WTC11 (cell line): ENCODE data around the gene PHACTR3. TPM values are rescaled to one million over a fixed set of nuclear protein-coding genes. Genes with fewer than 3 reads are reported as not detected.

ENCODE experiments used
- ATAC-seq: fragments of 200-7000 bp; cut with Tn5 transposase; 2 replicates; pipeline ENCODE4 v1.10.0; 2021; ENCODE audit warnings: mild to moderate bottlenecking, moderate library complexity
- CTCF ChIA-PET: fragments of 300-600 bp; sonication (Branson Sonifier 250); formaldehyde crosslinking; loops from one replicate; lab custom pipeline; 2021; ENCODE audit warnings: antibody characterized with exemption; lab: Charles Lee
- POLR2A ChIA-PET: fragments of 350-600 bp; sonication (Branson Sonifier 250); formaldehyde crosslinking; loops from one replicate; lab custom pipeline; 2021; ENCODE audit warnings: antibody characterized with exemption; lab: Charles Lee
- DNase-seq: peaks from one replicate; pipeline ENCODE4 v3.0.0; 2021; ENCODE audit warnings: low spot score
- H3K27ac Mint-ChIP-seq: 2 replicates; pipeline ENCODE4 v1.8.0; 2021; ENCODE audit warnings: mixed read lengths
- H3K27me3 Mint-ChIP-seq: 2 replicates; pipeline ENCODE4 v1.8.0; 2021; ENCODE audit warnings: low read depth, mild to moderate bottlenecking, moderate library complexity, mixed read lengths
- H3K36me3 Mint-ChIP-seq: 2 replicates; pipeline ENCODE4 v1.8.0; 2021; ENCODE audit warnings: mixed read lengths
- H3K4me1 Mint-ChIP-seq: 2 replicates; pipeline ENCODE4 v1.8.0; 2022; ENCODE audit warnings: mixed read lengths
- H3K4me3 Mint-ChIP-seq: 2 replicates; pipeline ENCODE4 v1.8.0; 2021; ENCODE audit warnings: mild to moderate bottlenecking, moderate library complexity, mixed read lengths
- H3K9me3 Mint-ChIP-seq: 2 replicates; pipeline ENCODE4 v1.8.0; 2021; ENCODE audit warnings: mixed read lengths
- AFF4 ChIP-seq: sonication (generic); formaldehyde crosslinking; IDR thresholded peaks from 2 replicates; pipeline ENCODE4 v1.8.1; 2023; ENCODE audit warnings: mild to moderate bottlenecking, missing genetic modification reagents, borderline replicate concordance
- ATF1 ChIP-seq: sonication (generic); formaldehyde crosslinking; IDR thresholded peaks from 2 replicates; pipeline ENCODE4 v1.8.1; 2023; ENCODE audit warnings: mild to moderate bottlenecking, moderate library complexity, missing genetic modification reagents
- KAT7 ChIP-seq: sonication (generic); formaldehyde crosslinking; IDR thresholded peaks from 2 replicates; pipeline ENCODE4 v1.8.1; 2023; ENCODE audit warnings: missing genetic modification reagents, mild to moderate bottlenecking, borderline replicate concordance
- MYBL2 ChIP-seq: sonication (generic); formaldehyde crosslinking; IDR thresholded peaks from 2 replicates; pipeline ENCODE4 v1.8.1; 2023; ENCODE audit warnings: mild to moderate bottlenecking, moderate library complexity, missing genetic modification reagents
- NFE2L1 ChIP-seq: sonication (generic); formaldehyde crosslinking; IDR thresholded peaks from 2 replicates; pipeline ENCODE4 v1.8.1; 2023; ENCODE audit warnings: missing genetic modification reagents
- NR1H2 ChIP-seq: sonication (generic); formaldehyde crosslinking; IDR thresholded peaks from 2 replicates; pipeline ENCODE4 v1.9.0; 2021; ENCODE audit warnings: mild to moderate bottlenecking, moderate library complexity, missing genetic modification reagents
- NR3C1 ChIP-seq: sonication (generic); formaldehyde crosslinking; conservative IDR thresholded peaks from 2 replicates; pipeline ENCODE4 v1.8.1; 2023; ENCODE audit warnings: low read depth, mild to moderate bottlenecking, missing genetic modification reagents
- RELA ChIP-seq: sonication (generic); formaldehyde crosslinking; IDR thresholded peaks from 2 replicates; pipeline ENCODE4 v1.8.1; 2022; ENCODE audit warnings: missing genetic modification reagents, mild to moderate bottlenecking, borderline replicate concordance
- SMAD3 ChIP-seq: sonication (generic); formaldehyde crosslinking; IDR thresholded peaks from 2 replicates; pipeline ENCODE4 v1.8.0; 2022; ENCODE audit warnings: missing genetic modification reagents, mild to moderate bottlenecking, borderline replicate concordance
- STAT6 ChIP-seq: sonication (generic); formaldehyde crosslinking; conservative IDR thresholded peaks from 2 replicates; pipeline ENCODE4 v1.8.1; 2023; ENCODE audit warnings: mild to moderate bottlenecking, low read depth, missing genetic modification reagents, moderate library complexity
- TEAD1 ChIP-seq: sonication (generic); formaldehyde crosslinking; IDR thresholded peaks from 2 replicates; pipeline ENCODE4 v1.8.0; 2022; ENCODE audit warnings: mild to moderate bottlenecking, missing genetic modification reagents
- TEAD4 ChIP-seq: sonication (generic); formaldehyde crosslinking; IDR thresholded peaks from 2 replicates; pipeline ENCODE4 v1.8.0; 2022; ENCODE audit warnings: mild to moderate bottlenecking, missing genetic modification reagents
- ZNF121 ChIP-seq: sonication (generic); formaldehyde crosslinking; IDR thresholded peaks from 2 replicates; pipeline ENCODE4 v1.8.0; 2023; ENCODE audit warnings: missing genetic modification reagents
- ZNF396 ChIP-seq: fragments of 250-450 bp; sonication (Bioruptor Pico); IDR thresholded peaks from 2 replicates; pipeline ENCODE4 v1.8.0; 2021; ENCODE audit warnings: mild to moderate bottlenecking, moderate library complexity, borderline replicate concordance
- ZNF416 ChIP-seq: fragments of 250-450 bp; sonication (Bioruptor Pico); IDR thresholded peaks from 2 replicates; pipeline ENCODE4 v1.9.0; 2021; ENCODE audit warnings: mild to moderate bottlenecking, inconsistent platforms
- ZNF671 ChIP-seq: fragments of 250-450 bp; sonication (Bioruptor Pico); IDR thresholded peaks from 2 replicates; pipeline ENCODE4 v1.8.0; 2021; ENCODE audit warnings: mild to moderate bottlenecking
- total RNA-seq: library from RNA; stranded (reverse); gene quantifications from 3 replicates; pipeline ENCODE4 v1.2.3, GENCODE V29; 2021
- TF ChIP-seq, protein P1 (sequence below): sonication (generic); formaldehyde crosslinking; IDR thresholded peaks from 2 replicates; pipeline ENCODE4 v1.8.1; 2023; ENCODE audit warnings: mild to moderate bottlenecking, missing genetic modification reagents, moderate library complexity
- TF ChIP-seq, protein P2 (sequence below): sonication (generic); formaldehyde crosslinking; IDR thresholded peaks from 2 replicates; pipeline ENCODE4 v1.8.0; 2022; ENCODE audit warnings: mild to moderate bottlenecking, missing genetic modification reagents
- TF ChIP-seq, protein P3 (sequence below): fragments of 250-450 bp; sonication (Bioruptor Pico); IDR thresholded peaks from 2 replicates; pipeline ENCODE4 v1.9.0; 2021; ENCODE audit warnings: mild to moderate bottlenecking
- TF ChIP-seq, protein P4 (sequence below): sonication (generic); formaldehyde crosslinking; IDR thresholded peaks from 2 replicates; pipeline ENCODE4 v1.8.1; 2023; ENCODE audit warnings: mild to moderate bottlenecking, missing genetic modification reagents, moderate library complexity
- TF ChIP-seq, protein P5 (sequence below): sonication (generic); formaldehyde crosslinking; IDR thresholded peaks from 2 replicates; pipeline ENCODE4 v1.8.1; 2022; ENCODE audit warnings: mild to moderate bottlenecking, moderate library complexity, missing genetic modification reagents

Gene PHACTR3
- total RNA-seq, 1 experiment from 2014 or later, result 0.28 TPM

DNA sequence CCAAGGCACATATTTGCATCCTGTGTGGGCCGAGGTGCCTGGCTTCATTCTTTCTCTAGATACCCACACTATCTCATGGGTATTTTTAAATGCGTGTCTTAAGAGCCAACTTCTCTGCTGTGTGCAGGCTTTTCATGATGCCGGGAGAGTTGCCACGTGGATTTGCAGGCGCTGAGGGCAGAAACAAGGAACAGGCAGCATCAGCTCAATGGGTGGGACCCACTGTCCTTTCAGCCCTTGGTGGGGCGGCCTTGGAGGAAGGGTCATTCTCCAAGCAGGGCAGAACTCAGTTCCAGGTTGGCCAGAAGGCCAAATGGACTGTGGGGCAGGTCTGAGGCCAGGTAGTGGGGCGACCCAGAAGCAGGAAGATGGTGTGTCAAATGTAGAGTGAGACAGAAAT, 84.7 kb downstream of the PHACTR3 start (continued):
- TF ChIP-seq, protein P1, sequence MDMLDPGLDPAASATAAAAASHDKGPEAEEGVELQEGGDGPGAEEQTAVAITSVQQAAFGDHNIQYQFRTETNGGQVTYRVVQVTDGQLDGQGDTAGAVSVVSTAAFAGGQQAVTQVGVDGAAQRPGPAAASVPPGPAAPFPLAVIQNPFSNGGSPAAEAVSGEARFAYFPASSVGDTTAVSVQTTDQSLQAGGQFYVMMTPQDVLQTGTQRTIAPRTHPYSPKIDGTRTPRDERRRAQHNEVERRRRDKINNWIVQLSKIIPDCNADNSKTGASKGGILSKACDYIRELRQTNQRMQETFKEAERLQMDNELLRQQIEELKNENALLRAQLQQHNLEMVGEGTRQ (CRISPR knock-in tag), result no peak
- no peak for TF ChIP-seq RELA

GRCh38 chr20:59690101-59690500, 85.8 kb downstream of the PHACTR3 start:
- Mint-ChIP-seq H3K27ac (no peak overlapping the region), H3K36me3 (no peaks in the 10 kb centered on the region), H3K4me3 (no peak overlapping the region), H3K4me1 (no peaks in the 10 kb centered on the region), H3K9me3 (peaks cover 16% of the 10 kb centered on the region), H3K27me3 (peaks cover 24% of the 10 kb centered on the region)
- ATAC-seq (no peak), DNase-seq (no peak)
- TF ChIP-seq, protein P2, sequence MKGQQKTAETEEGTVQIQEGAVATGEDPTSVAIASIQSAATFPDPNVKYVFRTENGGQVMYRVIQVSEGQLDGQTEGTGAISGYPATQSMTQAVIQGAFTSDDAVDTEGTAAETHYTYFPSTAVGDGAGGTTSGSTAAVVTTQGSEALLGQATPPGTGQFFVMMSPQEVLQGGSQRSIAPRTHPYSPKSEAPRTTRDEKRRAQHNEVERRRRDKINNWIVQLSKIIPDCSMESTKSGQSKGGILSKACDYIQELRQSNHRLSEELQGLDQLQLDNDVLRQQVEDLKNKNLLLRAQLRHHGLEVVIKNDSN (CRISPR knock-in tag), result no peak
- TF ChIP-seq NR3C1 (CRISPR knock-in tag) (no peak), STAT6 (CRISPR knock-in tag) (no peak), ZNF396 (no peak), NFE2L1 (CRISPR knock-in tag) (no peak), SMAD3 (CRISPR knock-in tag) (no peak), TEAD1 (CRISPR knock-in tag) (no peak), MYBL2 (CRISPR knock-in tag) (no peak), TEAD4 (CRISPR knock-in tag) (no peak), KAT7 (CRISPR knock-in tag) (no peak), ZNF416 (no peak), ATF1 (CRISPR knock-in tag) (no peak), ZNF671 (no peak), AFF4 (CRISPR knock-in tag) (no peak), NR1H2 (no peak), ZNF121 (CRISPR knock-in tag) (no peak), RELA (no peak)
- TF ChIP-seq, protein P3, sequence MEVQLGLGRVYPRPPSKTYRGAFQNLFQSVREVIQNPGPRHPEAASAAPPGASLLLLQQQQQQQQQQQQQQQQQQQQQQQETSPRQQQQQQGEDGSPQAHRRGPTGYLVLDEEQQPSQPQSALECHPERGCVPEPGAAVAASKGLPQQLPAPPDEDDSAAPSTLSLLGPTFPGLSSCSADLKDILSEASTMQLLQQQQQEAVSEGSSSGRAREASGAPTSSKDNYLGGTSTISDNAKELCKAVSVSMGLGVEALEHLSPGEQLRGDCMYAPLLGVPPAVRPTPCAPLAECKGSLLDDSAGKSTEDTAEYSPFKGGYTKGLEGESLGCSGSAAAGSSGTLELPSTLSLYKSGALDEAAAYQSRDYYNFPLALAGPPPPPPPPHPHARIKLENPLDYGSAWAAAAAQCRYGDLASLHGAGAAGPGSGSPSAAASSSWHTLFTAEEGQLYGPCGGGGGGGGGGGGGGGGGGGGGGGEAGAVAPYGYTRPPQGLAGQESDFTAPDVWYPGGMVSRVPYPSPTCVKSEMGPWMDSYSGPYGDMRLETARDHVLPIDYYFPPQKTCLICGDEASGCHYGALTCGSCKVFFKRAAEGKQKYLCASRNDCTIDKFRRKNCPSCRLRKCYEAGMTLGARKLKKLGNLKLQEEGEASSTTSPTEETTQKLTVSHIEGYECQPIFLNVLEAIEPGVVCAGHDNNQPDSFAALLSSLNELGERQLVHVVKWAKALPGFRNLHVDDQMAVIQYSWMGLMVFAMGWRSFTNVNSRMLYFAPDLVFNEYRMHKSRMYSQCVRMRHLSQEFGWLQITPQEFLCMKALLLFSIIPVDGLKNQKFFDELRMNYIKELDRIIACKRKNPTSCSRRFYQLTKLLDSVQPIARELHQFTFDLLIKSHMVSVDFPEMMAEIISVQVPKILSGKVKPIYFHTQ (CRISPR knock-in tag), result no peak
- TF ChIP-seq, protein P4, sequence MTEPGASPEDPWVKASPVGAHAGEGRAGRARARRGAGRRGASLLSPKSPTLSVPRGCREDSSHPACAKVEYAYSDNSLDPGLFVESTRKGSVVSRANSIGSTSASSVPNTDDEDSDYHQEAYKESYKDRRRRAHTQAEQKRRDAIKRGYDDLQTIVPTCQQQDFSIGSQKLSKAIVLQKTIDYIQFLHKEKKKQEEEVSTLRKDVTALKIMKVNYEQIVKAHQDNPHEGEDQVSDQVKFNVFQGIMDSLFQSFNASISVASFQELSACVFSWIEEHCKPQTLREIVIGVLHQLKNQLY (CRISPR knock-in tag), result no peak
- TF ChIP-seq, protein P5, sequence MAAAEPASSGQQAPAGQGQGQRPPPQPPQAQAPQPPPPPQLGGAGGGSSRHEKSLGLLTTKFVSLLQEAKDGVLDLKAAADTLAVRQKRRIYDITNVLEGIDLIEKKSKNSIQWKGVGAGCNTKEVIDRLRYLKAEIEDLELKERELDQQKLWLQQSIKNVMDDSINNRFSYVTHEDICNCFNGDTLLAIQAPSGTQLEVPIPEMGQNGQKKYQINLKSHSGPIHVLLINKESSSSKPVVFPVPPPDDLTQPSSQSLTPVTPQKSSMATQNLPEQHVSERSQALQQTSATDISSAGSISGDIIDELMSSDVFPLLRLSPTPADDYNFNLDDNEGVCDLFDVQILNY (CRISPR knock-in tag), result no peak
- POLR2A ChIA-PET, result no interaction called here
- CTCF ChIA-PET, result no interaction called here
